ENCODE data around the gene IFITM1. TPM values are rescaled to one million over a fixed set of nuclear protein-coding genes. Genes with fewer than 3 reads are reported as not detected.

IFITM1 gene
- total and polyA plus RNA-seq, 2 of the 13 experiments (the other 11 are each of a cell fraction or from before 2014, with no cell fraction given), result 0.38 to 11.1 TPM

GRCh38 chr11:288478-289397 is 25.1 kb upstream of the IFITM1 start, which contains the start of gene PGGHG (continued):
- TF ChIP-seq MNT (IDR thresholded peaks at IDR 0.05), result no peak
- TF ChIP-seq ZNF572 (CRISPR knock-in tag; IDR thresholded peaks at IDR 0.05), result no peak
- TF ChIP-seq POLR2AphosphoS5 (IDR thresholded peaks at IDR 0.05; ENCODE audit: low read depth, low read length), result 0 out of 2 replicates have a peak, but pooled peaks have one; percentile 33
- 0 out of 2 replicates have a peak, but pooled peaks have one; percentile 30 for TF ChIP-seq ZNF160 (CRISPR knock-in tag; IDR thresholded peaks at IDR 0.05)
- TF ChIP-seq ZSCAN20 (CRISPR knock-in tag; IDR thresholded peaks at IDR 0.05; ENCODE audit: borderline replicate concordance), result no peak
- 0 out of 2 replicates have a peak, but pooled peaks have one; percentile 30 for TF ChIP-seq ZIK1 (CRISPR knock-in tag; IDR thresholded peaks at IDR 0.05; ENCODE audit: borderline replicate concordance, low read depth)
- TF ChIP-seq, protein P1, sequence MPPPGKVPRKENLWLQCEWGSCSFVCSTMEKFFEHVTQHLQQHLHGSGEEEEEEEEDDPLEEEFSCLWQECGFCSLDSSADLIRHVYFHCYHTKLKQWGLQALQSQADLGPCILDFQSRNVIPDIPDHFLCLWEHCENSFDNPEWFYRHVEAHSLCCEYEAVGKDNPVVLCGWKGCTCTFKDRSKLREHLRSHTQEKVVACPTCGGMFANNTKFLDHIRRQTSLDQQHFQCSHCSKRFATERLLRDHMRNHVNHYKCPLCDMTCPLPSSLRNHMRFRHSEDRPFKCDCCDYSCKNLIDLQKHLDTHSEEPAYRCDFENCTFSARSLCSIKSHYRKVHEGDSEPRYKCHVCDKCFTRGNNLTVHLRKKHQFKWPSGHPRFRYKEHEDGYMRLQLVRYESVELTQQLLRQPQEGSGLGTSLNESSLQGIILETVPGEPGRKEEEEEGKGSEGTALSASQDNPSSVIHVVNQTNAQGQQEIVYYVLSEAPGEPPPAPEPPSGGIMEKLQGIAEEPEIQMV (CRISPR knock-in tag; IDR thresholded peaks at IDR 0.05; ENCODE audit: low read depth), result no peak
- TF ChIP-seq, protein P2, sequence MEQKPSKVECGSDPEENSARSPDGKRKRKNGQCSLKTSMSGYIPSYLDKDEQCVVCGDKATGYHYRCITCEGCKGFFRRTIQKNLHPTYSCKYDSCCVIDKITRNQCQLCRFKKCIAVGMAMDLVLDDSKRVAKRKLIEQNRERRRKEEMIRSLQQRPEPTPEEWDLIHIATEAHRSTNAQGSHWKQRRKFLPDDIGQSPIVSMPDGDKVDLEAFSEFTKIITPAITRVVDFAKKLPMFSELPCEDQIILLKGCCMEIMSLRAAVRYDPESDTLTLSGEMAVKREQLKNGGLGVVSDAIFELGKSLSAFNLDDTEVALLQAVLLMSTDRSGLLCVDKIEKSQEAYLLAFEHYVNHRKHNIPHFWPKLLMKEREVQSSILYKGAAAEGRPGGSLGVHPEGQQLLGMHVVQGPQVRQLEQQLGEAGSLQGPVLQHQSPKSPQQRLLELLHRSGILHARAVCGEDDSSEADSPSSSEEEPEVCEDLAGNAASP (CRISPR knock-in tag; IDR thresholded peaks at IDR 0.05; ENCODE audit: borderline replicate concordance), result no peak
- no peak for TF ChIP-seq NR0B2 (CRISPR knock-in tag; IDR thresholded peaks at IDR 0.05)
- 0 out of 2 replicates have a peak, but pooled peaks have one; percentile 39 for TF ChIP-seq ZNF605 (CRISPR knock-in tag; IDR thresholded peaks at IDR 0.05)
- no peak for TF ChIP-seq ZNF678 (CRISPR knock-in tag; IDR thresholded peaks at IDR 0.05)
- no peak for TF ChIP-seq MED8 (CRISPR knock-in tag; IDR thresholded peaks at IDR 0.05; ENCODE audit: insufficient replicate concordance)
- TF ChIP-seq ZFP36L1 (CRISPR knock-in tag; IDR thresholded peaks at IDR 0.05), result 0 out of 2 replicates have a peak, but pooled peaks have one; percentile 24
- TF ChIP-seq ZNF777 (CRISPR knock-in tag; IDR thresholded peaks at IDR 0.05), result peak; percentile 88
- TF ChIP-seq YEATS4 (CRISPR knock-in tag; IDR thresholded peaks at IDR 0.05; ENCODE audit: borderline replicate concordance), result 0 out of 2 replicates have a peak, but pooled peaks have one; percentile 41
